ENCODE results near the gene CD200R1. TPM values are rescaled to one million over a fixed set of nuclear protein-coding genes. Genes with fewer than 3 reads are reported as not detected.

CD200R1 gene
- total RNA-seq, 1 experiment from 2014 or later: not detected

GRCh38 chr3:112973325-112974177 lies 1.4 kb downstream of the CD200R1 start:
- Histone ChIP-seq H3K4me1 (ENCODE audit: insufficient read depth, low read length) (no peaks in the 10 kb centered on the region), H3K9me3 (ENCODE audit: control insufficient read depth, low read depth, low read length) (no peaks in the 10 kb centered on the region), H4K8ac (replicated peaks; ENCODE audit: insufficient read length, low read depth, low read length) (no peak overlapping the region), H4K91ac (ENCODE audit: insufficient read length, low read depth, low read length) (no peak overlapping the region), H2AK5ac (ENCODE audit: insufficient read length, low read length) (no peak overlapping the region), H3K4me2 (ENCODE audit: insufficient read depth, insufficient read length, low read length) (no peak overlapping the region), H3K23me2 (ENCODE audit: insufficient read length, low read depth, low read length, poor library complexity, severe bottlenecking) (no peaks in the 10 kb centered on the region), H3K27ac (ENCODE audit: insufficient read length, low read depth, low read length) (no peak overlapping the region), H3K14ac (ENCODE audit: insufficient read depth, low read length) (no peak overlapping the region), H3K79me2 (ENCODE audit: insufficient read depth, low read length) (no peaks in the 10 kb centered on the region), H3K9ac (ENCODE audit: extremely low read depth, insufficient read length, low read length) (no peak overlapping the region), H2BK12ac (ENCODE audit: insufficient read length, low read depth, low read length) (no peak overlapping the region), H3T11ph (ENCODE audit: low read length) (no peak overlapping the region), H3K18ac (ENCODE audit: insufficient read length, low read depth, low read length) (no peak overlapping the region), H3K23ac (ENCODE audit: insufficient read length, low read depth, low read length) (no peak overlapping the region), H4K20me1 (ENCODE audit: control insufficient read depth, insufficient read depth, insufficient read length) (no peaks in the 10 kb centered on the region), H2BK120ac (ENCODE audit: low read depth, low read length, poor library complexity, severe bottlenecking) (no peak overlapping the region), H2AFZ (ENCODE audit: low read length) (no peak overlapping the region), H3K4ac (ENCODE audit: low read depth, low read length) (no peak overlapping the region), H3K27me3 (ENCODE audit: insufficient read depth, low read length) (no peaks in the 10 kb centered on the region), H4K5ac (ENCODE audit: insufficient read length, low read depth, low read length) (no peak overlapping the region), H2BK5ac (ENCODE audit: insufficient read length, low read length) (no peak overlapping the region), H2BK15ac (ENCODE audit: low read depth, low read length) (no peak overlapping the region), H3K56ac (ENCODE audit: insufficient read length, low read depth, low read length) (no peak overlapping the region), H2BK20ac (ENCODE audit: low read depth, low read length, poor library complexity, severe bottlenecking) (no peak overlapping the region), H3K79me1 (ENCODE audit: insufficient read depth, low read depth, low read length, poor library complexity, severe bottlenecking) (no peaks in the 10 kb centered on the region)
- no peaks in the 10 kb centered on the region for H3K36me3 Mint-ChIP-seq (ENCODE audit: insufficient read depth in 1 of 3, low read depth in 3 of 3)
- no peak overlapping the region; a peak in 1 of 7 replicates for H3K27ac Mint-ChIP-seq
- no peaks in the 10 kb centered on the region for H3K9me3 Mint-ChIP-seq
- no peaks in the 10 kb centered on the region for H3K4me1 Mint-ChIP-seq
- TF ChIP-seq CTCF (conservative IDR thresholded peaks at IDR 0.05): no peak
- H3K27me3 Mint-ChIP-seq (ENCODE audit: low read depth): no peaks in the 10 kb centered on the region
- WGBS (ENCODE audit: extremely low coverage, insufficient read length, low lambda C conversion rate): no CpG with 5 or more reads among the region's 5 CpGs
- H3K4me3 Mint-ChIP-seq: no peak overlapping the region
- no peak for DNase-seq

Data from H9 (cell line).